Measurements from ENCODE around the gene KIF4A. TPM values are rescaled to one million over a fixed set of nuclear protein-coding genes. Genes with fewer than 3 reads are reported as not detected.
"Not testable (repeated sequence)": the region's sequence is repeated elsewhere in the genome, so short reads cannot be mapped to it uniquely, and the experiment has no call there.

The KIF4A gene, protein sequence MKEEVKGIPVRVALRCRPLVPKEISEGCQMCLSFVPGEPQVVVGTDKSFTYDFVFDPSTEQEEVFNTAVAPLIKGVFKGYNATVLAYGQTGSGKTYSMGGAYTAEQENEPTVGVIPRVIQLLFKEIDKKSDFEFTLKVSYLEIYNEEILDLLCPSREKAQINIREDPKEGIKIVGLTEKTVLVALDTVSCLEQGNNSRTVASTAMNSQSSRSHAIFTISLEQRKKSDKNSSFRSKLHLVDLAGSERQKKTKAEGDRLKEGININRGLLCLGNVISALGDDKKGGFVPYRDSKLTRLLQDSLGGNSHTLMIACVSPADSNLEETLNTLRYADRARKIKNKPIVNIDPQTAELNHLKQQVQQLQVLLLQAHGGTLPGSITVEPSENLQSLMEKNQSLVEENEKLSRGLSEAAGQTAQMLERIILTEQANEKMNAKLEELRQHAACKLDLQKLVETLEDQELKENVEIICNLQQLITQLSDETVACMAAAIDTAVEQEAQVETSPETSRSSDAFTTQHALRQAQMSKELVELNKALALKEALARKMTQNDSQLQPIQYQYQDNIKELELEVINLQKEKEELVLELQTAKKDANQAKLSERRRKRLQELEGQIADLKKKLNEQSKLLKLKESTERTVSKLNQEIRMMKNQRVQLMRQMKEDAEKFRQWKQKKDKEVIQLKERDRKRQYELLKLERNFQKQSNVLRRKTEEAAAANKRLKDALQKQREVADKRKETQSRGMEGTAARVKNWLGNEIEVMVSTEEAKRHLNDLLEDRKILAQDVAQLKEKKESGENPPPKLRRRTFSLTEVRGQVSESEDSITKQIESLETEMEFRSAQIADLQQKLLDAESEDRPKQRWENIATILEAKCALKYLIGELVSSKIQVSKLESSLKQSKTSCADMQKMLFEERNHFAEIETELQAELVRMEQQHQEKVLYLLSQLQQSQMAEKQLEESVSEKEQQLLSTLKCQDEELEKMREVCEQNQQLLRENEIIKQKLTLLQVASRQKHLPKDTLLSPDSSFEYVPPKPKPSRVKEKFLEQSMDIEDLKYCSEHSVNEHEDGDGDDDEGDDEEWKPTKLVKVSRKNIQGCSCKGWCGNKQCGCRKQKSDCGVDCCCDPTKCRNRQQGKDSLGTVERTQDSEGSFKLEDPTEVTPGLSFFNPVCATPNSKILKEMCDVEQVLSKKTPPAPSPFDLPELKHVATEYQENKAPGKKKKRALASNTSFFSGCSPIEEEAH
- total RNA-seq (14.6 TPM), polyA plus RNA-seq (1.4 TPM)
- long read RNA-seq, donor 1, result 0 reads
- long read RNA-seq, donor 2, full-length matches to known transcripts, result 7 of 12 reads
- long read RNA-seq, donor 2, partial matches to known transcripts, result 5 of 12 reads
- long read RNA-seq, donor 2, other reads (novel, unspliced or antisense), result 0 of 12 reads
- long read RNA-seq, donor 3, result 0 reads
- long read RNA-seq, donor 4, full-length matches to known transcripts, result 1 of 1 reads
- long read RNA-seq, donor 4, partial matches to known transcripts, result 0 of 1 reads
- long read RNA-seq, donor 4, other reads (novel, unspliced or antisense), result 0 of 1 reads
- long read RNA-seq, donor 5, full-length matches to known transcripts, result 1 of 6 reads
- long read RNA-seq, donor 5, partial matches to known transcripts, result 5 of 6 reads
- long read RNA-seq, donor 5, other reads (novel, unspliced or antisense), result 0 of 6 reads
- long read RNA-seq, donor 6, result 0 reads
- long read RNA-seq, donor 7, full-length matches to known transcripts, result 2 of 47 reads
- long read RNA-seq, donor 7, partial matches to known transcripts, result 17 of 47 reads
- long read RNA-seq, donor 7, other reads (novel, unspliced or antisense), result 28 of 47 reads
- long read RNA-seq, donor 8, result 0 reads
- long read RNA-seq, donor 9, result 0 reads
- long read RNA-seq, donor 10, full-length matches to known transcripts, result 1 of 1 reads
- long read RNA-seq, donor 10, partial matches to known transcripts, result 0 of 1 reads
- long read RNA-seq, donor 10, other reads (novel, unspliced or antisense), result 0 of 1 reads

DNA sequence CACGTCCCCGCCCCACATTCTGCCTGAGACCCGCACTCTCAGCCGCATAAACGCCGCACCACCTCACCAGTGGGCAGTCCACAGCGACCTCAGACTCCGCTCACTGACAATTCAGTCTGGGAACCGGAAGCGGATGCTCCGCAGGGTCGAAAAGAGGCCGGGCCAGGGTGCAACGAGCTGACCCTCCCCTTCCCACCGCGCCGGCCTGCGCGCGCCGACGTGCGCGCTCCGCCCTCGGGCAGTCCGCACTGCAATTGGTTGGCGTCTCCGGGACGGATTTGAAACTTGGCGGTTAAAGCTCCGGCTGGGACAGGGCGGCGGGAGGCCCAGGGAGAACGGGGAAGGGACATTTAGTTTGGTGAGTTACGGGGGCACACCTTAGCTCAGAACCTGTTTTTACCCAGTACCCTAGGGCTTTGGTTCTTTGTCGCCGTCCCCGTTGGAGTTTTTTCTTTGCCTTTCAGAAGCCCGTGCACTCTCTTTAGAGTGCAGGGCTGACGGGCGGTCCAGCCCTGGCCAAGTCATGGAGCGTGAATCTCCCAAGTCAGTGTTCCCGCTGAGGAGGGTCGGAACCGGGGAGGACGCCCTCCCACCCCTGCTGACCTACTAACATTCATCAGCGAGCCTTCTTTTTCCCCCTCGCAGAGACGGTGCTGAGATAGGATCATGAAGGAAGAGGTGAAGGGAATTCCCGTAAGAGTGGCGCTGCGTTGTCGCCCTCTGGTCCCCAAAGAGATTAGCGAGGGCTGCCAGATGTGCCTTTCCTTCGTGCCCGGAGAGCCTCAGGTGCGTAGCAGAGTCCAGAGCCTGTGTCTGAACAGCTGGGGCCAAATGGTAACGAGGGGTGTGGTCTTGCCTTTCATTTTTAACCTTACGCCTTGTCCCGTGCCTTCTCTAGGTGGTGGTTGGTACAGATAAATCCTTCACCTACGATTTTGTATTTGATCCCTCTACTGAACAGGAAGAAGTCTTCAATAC is at the start of gene KIF4A, which contains the start of gene PDZD11:
Gene KIF4A (plus strand): TSS at position 312 of the 978 bp plus-strand sequence. CDS start 355 bp downstream, at position 667.
Gene PDZD11 (minus strand): TSS at position 135 of the 978 bp plus-strand sequence. CDS start 586 bp downstream, outside the sequence.
- Histone ChIP-seq H3K36me3 (ENCODE audit: control insufficient read depth in 2 of 2, insufficient read depth in 2 of 2, low read length in 1 of 2) (peaks cover 7 to 12% of the 10 kb centered on the region in 2 donors), H3K4me1 (ENCODE audit: control insufficient read depth in 2 of 2, insufficient read depth in 2 of 2, low read length in 2 of 2) (peaks cover 0 to 5% of the 10 kb centered on the region in 2 donors), H3K9me3 (ENCODE audit: control insufficient read depth in 2 of 2, insufficient read depth in 1 of 2, low read length in 1 of 2) (no peaks in the 10 kb centered on the region), H3K4me3 (ENCODE audit: low read length in 2 of 2) (peak within 1 kb of the TSS; percentile 60 to 69), H3K27ac (ENCODE audit: low read depth in 1 of 2, low read length in 1 of 2) (peak within 1 kb of the TSS; percentile 17 to 82), H3K27me3 (ENCODE audit: control insufficient read depth in 2 of 2, insufficient read depth in 1 of 2, low read length in 1 of 2) (no peaks in the 10 kb centered on the region)
- DNase-seq (ENCODE audit: low read depth in 6 of 9, low spot score in 9 of 9), result peak; percentile 45 to 84 (median 61)
- under 1% methylated on average over 62 of the region's 62 CpGs for WGBS

- Histone ChIP-seq H3K4me3 (ENCODE audit: low read length in 2 of 2) (no peak overlapping the region), H3K27me3 (ENCODE audit: control insufficient read depth in 2 of 2, insufficient read depth in 1 of 2, low read length in 1 of 2) (no peaks in the 10 kb centered on the region), H3K27ac (ENCODE audit: low read depth in 1 of 2, low read length in 1 of 2) (no peak overlapping the region), H3K4me1 (ENCODE audit: control insufficient read depth in 2 of 2, insufficient read depth in 2 of 2, low read length in 2 of 2) (no peaks in the 10 kb centered on the region), H3K9me3 (ENCODE audit: control insufficient read depth in 2 of 2, insufficient read depth in 1 of 2, low read length in 1 of 2) (no peaks in the 10 kb centered on the region), H3K36me3 (ENCODE audit: control insufficient read depth in 2 of 2, insufficient read depth in 2 of 2, low read length in 1 of 2) (no peaks in the 10 kb centered on the region)
- no peak for DNase-seq (ENCODE audit: low read depth in 6 of 9, low spot score in 9 of 9)
- 96% methylated on average over 1 of the region's 1 CpG for WGBS
Observed at GRCh38 chrX:70240751-70241150, 49.2 kb upstream of the KIF4A start.

DNA sequence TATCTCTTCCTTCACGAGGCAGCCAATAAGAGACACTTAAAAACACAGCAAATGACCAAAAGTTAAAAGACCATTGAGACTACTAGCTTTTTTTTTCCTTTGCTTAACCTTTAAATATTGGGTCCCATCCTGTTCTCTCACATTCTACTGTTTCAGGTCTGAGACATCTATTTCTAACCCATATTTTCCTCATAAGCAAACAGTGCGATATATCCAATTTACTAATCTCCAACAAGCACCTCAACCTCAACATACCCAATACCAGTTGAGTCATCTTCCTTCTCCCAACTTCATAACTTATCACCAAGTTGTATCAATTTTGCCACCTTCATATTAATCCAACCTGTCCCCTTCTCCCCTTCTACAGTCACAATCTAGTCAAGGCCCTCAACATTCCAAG is 48.4 kb upstream of the KIF4A start:
- 94% methylated on average over 2 of the region's 2 CpGs for WGBS
- H3K4me1 ChIP-seq (ENCODE audit: control insufficient read depth in 2 of 2, insufficient read depth in 2 of 2, low read length in 2 of 2), result no peaks in the 10 kb centered on the region
- H3K4me3 ChIP-seq (ENCODE audit: low read length in 2 of 2), result no peak overlapping the region
- no peaks in the 10 kb centered on the region for H3K36me3 ChIP-seq (ENCODE audit: control insufficient read depth in 2 of 2, insufficient read depth in 2 of 2, low read length in 1 of 2)
- no peaks in the 10 kb centered on the region for H3K9me3 ChIP-seq (ENCODE audit: control insufficient read depth in 2 of 2, insufficient read depth in 1 of 2, low read length in 1 of 2)
- DNase-seq (ENCODE audit: low read depth in 6 of 9, low spot score in 9 of 9), result no peak
- H3K27ac ChIP-seq (ENCODE audit: low read depth in 1 of 2, low read length in 1 of 2), result no peak overlapping the region
- H3K27me3 ChIP-seq (ENCODE audit: control insufficient read depth in 2 of 2, insufficient read depth in 1 of 2, low read length in 1 of 2), result no peaks in the 10 kb centered on the region

GRCh38 chrX:70243601-70244000 is 46.3 kb upstream of the KIF4A start:
- not testable (repeated sequence) for H3K27ac ChIP-seq (ENCODE audit: low read depth in 1 of 2, low read length in 1 of 2); H3K9me3 ChIP-seq (ENCODE audit: control insufficient read depth in 2 of 2, insufficient read depth in 1 of 2, low read length in 1 of 2); H3K4me3 ChIP-seq (ENCODE audit: low read length in 2 of 2); H3K4me1 ChIP-seq (ENCODE audit: control insufficient read depth in 2 of 2, insufficient read depth in 2 of 2, low read length in 2 of 2); DNase-seq (ENCODE audit: low read depth in 6 of 9, low spot score in 9 of 9); H3K36me3 ChIP-seq (ENCODE audit: control insufficient read depth in 2 of 2, insufficient read depth in 2 of 2, low read length in 1 of 2); H3K27me3 ChIP-seq (ENCODE audit: control insufficient read depth in 2 of 2, insufficient read depth in 1 of 2, low read length in 1 of 2)
- 96% methylated on average over 5 of the region's 5 CpGs for WGBS

GRCh38 chrX:70244881-70245280 is 45.0 kb upstream of the KIF4A start:
- 96% methylated on average over 6 of the region's 6 CpGs for WGBS
- DNase-seq (ENCODE audit: low read depth in 6 of 9, low spot score in 9 of 9), result no peak
- H3K27me3 ChIP-seq (ENCODE audit: control insufficient read depth in 2 of 2, insufficient read depth in 1 of 2, low read length in 1 of 2), result no peaks in the 10 kb centered on the region
- no peaks in the 10 kb centered on the region for H3K9me3 ChIP-seq (ENCODE audit: control insufficient read depth in 2 of 2, insufficient read depth in 1 of 2, low read length in 1 of 2)
- H3K36me3 ChIP-seq (ENCODE audit: control insufficient read depth in 2 of 2, insufficient read depth in 2 of 2, low read length in 1 of 2), result no peaks in the 10 kb centered on the region
- no peak overlapping the region for H3K27ac ChIP-seq (ENCODE audit: low read depth in 1 of 2, low read length in 1 of 2)
- H3K4me1 ChIP-seq (ENCODE audit: control insufficient read depth in 2 of 2, insufficient read depth in 2 of 2, low read length in 2 of 2), result no peaks in the 10 kb centered on the region
- H3K4me3 ChIP-seq (ENCODE audit: low read length in 2 of 2), result no peak overlapping the region

DNA sequence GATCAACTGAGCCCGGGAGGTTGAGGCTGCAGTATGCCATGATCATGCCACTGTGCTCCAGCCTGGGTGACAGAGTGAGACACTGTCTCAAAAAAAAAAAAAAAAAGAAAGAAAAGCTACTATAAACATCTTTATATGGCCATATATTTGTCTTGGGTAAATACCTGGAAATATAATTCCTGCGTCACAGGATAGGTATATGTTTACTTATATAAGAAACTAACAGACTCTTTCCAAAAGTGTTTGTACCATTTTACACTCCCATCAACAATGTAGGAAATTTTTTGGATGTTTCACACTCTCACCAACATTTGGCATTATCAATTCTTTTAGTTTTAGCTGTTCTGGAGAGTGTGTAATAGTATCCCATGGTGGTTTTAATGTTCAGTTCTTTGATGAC is 42.7 kb upstream of the KIF4A start:
- Histone ChIP-seq H3K27me3 (ENCODE audit: control insufficient read depth in 2 of 2, insufficient read depth in 1 of 2, low read length in 1 of 2) (no peaks in the 10 kb centered on the region), H3K9me3 (ENCODE audit: control insufficient read depth in 2 of 2, insufficient read depth in 1 of 2, low read length in 1 of 2) (no peaks in the 10 kb centered on the region), H3K4me3 (ENCODE audit: low read length in 2 of 2) (no peak overlapping the region), H3K27ac (ENCODE audit: low read depth in 1 of 2, low read length in 1 of 2) (no peak overlapping the region), H3K36me3 (ENCODE audit: control insufficient read depth in 2 of 2, insufficient read depth in 2 of 2, low read length in 1 of 2) (no peaks in the 10 kb centered on the region), H3K4me1 (ENCODE audit: control insufficient read depth in 2 of 2, insufficient read depth in 2 of 2, low read length in 2 of 2) (no peaks in the 10 kb centered on the region)
- 98% methylated on average over 2 of the region's 2 CpGs for WGBS
- DNase-seq (ENCODE audit: low read depth in 6 of 9, low spot score in 9 of 9), result no peak

- no peak overlapping the region for H3K4me3 ChIP-seq (ENCODE audit: low read length in 2 of 2)
- no peaks in the 10 kb centered on the region for H3K36me3 ChIP-seq (ENCODE audit: control insufficient read depth in 2 of 2, insufficient read depth in 2 of 2, low read length in 1 of 2)
- H3K4me1 ChIP-seq (ENCODE audit: control insufficient read depth in 2 of 2, insufficient read depth in 2 of 2, low read length in 2 of 2), result no peaks in the 10 kb centered on the region
- H3K27ac ChIP-seq (ENCODE audit: low read depth in 1 of 2, low read length in 1 of 2), result no peak overlapping the region
- H3K9me3 ChIP-seq (ENCODE audit: control insufficient read depth in 2 of 2, insufficient read depth in 1 of 2, low read length in 1 of 2), result no peaks in the 10 kb centered on the region
- WGBS, result 87% methylated on average over 2 of the region's 2 CpGs
- no peak for DNase-seq (ENCODE audit: low read depth in 6 of 9, low spot score in 9 of 9)
- H3K27me3 ChIP-seq (ENCODE audit: control insufficient read depth in 2 of 2, insufficient read depth in 1 of 2, low read length in 1 of 2), result no peaks in the 10 kb centered on the region
Observed at GRCh38 chrX:70252491-70252890, 37.4 kb upstream of the KIF4A start.
